Osteocyte (in vitro differentiated cells): ENCODE data around the gene RIPOR2. TPM values are rescaled to one million over a fixed set of nuclear protein-coding genes. Genes with fewer than 3 reads are reported as not detected.

Experiments
- DNase-seq: peaks from one replicate; pipeline ENCODE4 v3.0.0; 2021; ENCODE audit warnings: mixed read lengths; ENCODE audit not compliant: unreplicated experiment; ENCODE audit errors: extremely low spot score
- H3K27ac Mint-ChIP-seq: one replicate; pipeline ENCODE4 v1.8.0; 2021; ENCODE audit warnings: mild to moderate bottlenecking, mixed read lengths; ENCODE audit not compliant: unreplicated experiment
- H3K27me3 Mint-ChIP-seq: one replicate; pipeline ENCODE4 v1.8.0; 2021; ENCODE audit warnings: mixed read lengths; ENCODE audit not compliant: unreplicated experiment
- H3K36me3 Mint-ChIP-seq: one replicate; pipeline ENCODE4 v1.8.0; 2021; ENCODE audit warnings: mixed read lengths; ENCODE audit not compliant: unreplicated experiment
- H3K4me1 Mint-ChIP-seq: one replicate; pipeline ENCODE4 v1.8.0; 2021; ENCODE audit warnings: mixed read lengths; ENCODE audit not compliant: unreplicated experiment
- H3K4me3 Mint-ChIP-seq: one replicate; pipeline ENCODE4 v1.8.0; 2021; ENCODE audit warnings: mild to moderate bottlenecking, moderate library complexity, mixed read lengths; ENCODE audit not compliant: unreplicated experiment
- H3K9me3 Mint-ChIP-seq: one replicate; pipeline ENCODE4 v1.8.0; 2021; ENCODE audit warnings: mixed read lengths; ENCODE audit not compliant: unreplicated experiment
- CTCF ChIP-seq: fragments of 200-600 bp; sonication (generic); IDR thresholded peaks from 2 replicates; pipeline ENCODE4 v1.5.0; 2021; ENCODE audit warnings: antibody characterized with exemption, mild to moderate bottlenecking, moderate library complexity
- total RNA-seq: library from RNA; stranded (reverse); gene quantifications from 2 replicates; pipeline ENCODE4 v1.2.1, GENCODE V29; 2021

The RIPOR2 gene
- total RNA-seq, 1 donor from 2014 or later: 6.3 TPM

GRCh38 chr6:24859132-24859531 lies 76.6 kb downstream of the RIPOR2 start:
- H3K9me3 Mint-ChIP-seq: no peaks in the 10 kb centered on the region
- no peaks in the 10 kb centered on the region for H3K27me3 Mint-ChIP-seq
- H3K27ac Mint-ChIP-seq: no peak overlapping the region
- DNase-seq: no peak
- TF ChIP-seq CTCF: no peak
- no peak overlapping the region for H3K4me3 Mint-ChIP-seq
- H3K4me1 Mint-ChIP-seq: peaks cover 6% of the 10 kb centered on the region
- H3K36me3 Mint-ChIP-seq: peaks cover 14% of the 10 kb centered on the region

- Mint-ChIP-seq H3K4me3 (no peak overlapping the region), H3K4me1 (peaks cover 6% of the 10 kb centered on the region), H3K27me3 (no peaks in the 10 kb centered on the region), H3K36me3 (peaks cover 14% of the 10 kb centered on the region), H3K9me3 (no peaks in the 10 kb centered on the region), H3K27ac (no peak overlapping the region)
- DNase-seq: no peak
- TF ChIP-seq CTCF: no peak
These were observed 77.5 kb downstream of the RIPOR2 start for GRCh38 chr6:24858177-24858653.

GRCh38 chr6:24856901-24857670 lies 78.7 kb downstream of the RIPOR2 start:
- H3K9me3 Mint-ChIP-seq: no peaks in the 10 kb centered on the region
- no peak overlapping the region for H3K27ac Mint-ChIP-seq
- no peak for DNase-seq
- peaks cover 6% of the 10 kb centered on the region for H3K4me1 Mint-ChIP-seq
- TF ChIP-seq CTCF: no peak
- H3K27me3 Mint-ChIP-seq: no peaks in the 10 kb centered on the region
- no peak overlapping the region for H3K4me3 Mint-ChIP-seq
- peaks cover 18% of the 10 kb centered on the region for H3K36me3 Mint-ChIP-seq

GRCh38 chr6:24856246-24856599 lies 79.5 kb downstream of the RIPOR2 start:
- H3K9me3 Mint-ChIP-seq: no peaks in the 10 kb centered on the region
- peaks cover 6% of the 10 kb centered on the region for H3K4me1 Mint-ChIP-seq
- H3K27me3 Mint-ChIP-seq: no peaks in the 10 kb centered on the region
- DNase-seq: no peak
- H3K4me3 Mint-ChIP-seq: no peak overlapping the region
- no peak for TF ChIP-seq CTCF
- peaks cover 20% of the 10 kb centered on the region for H3K36me3 Mint-ChIP-seq
- peak overlapping the region; percentile 20 for H3K27ac Mint-ChIP-seq

GRCh38 chr6:24855395-24856245 lies 80.1 kb downstream of the RIPOR2 start:
- DNase-seq: no peak
- Mint-ChIP-seq H3K4me1 (peaks cover 6% of the 10 kb centered on the region), H3K27me3 (no peaks in the 10 kb centered on the region), H3K9me3 (no peaks in the 10 kb centered on the region), H3K4me3 (no peak overlapping the region), H3K27ac (peak overlapping the region; percentile 20), H3K36me3 (peaks cover 15% of the 10 kb centered on the region)
- peak; percentile 91 for TF ChIP-seq CTCF
